ENCODE measurements around the gene CHAF1B. TPM values are rescaled to one million over a fixed set of nuclear protein-coding genes. Genes with fewer than 3 reads are reported as not detected.

CHAF1B gene
- total RNA-seq, 1 experiment from 2014 or later, result 7.7 TPM

DNA sequence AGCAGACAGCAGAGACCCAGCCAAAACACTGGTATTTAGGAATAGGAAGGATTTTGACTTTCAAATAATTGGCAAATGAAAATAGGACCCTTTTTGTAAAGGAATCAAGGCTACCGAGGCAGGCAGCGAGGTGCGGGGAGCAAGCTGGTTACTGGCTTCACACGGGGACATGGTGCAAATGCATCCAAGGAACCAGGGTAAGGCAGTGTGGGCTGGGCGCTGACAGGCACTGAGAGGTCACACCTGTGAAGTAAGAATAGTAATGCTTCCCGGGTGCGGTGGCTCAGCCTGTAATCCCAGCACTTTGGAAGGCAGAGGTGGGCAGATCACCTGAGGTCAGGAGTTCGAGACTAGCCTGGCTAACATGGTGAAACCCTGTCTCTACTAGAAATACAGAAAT is 15.5 kb downstream of the CHAF1B start:
- intact Hi-C loops (cut with micrococcal nuclease), result no loop called here
- Mint-ChIP-seq H3K4me1 (ENCODE audit: insufficient read depth, unreplicated experiment) (no peaks in the 10 kb centered on the region), H3K9me3 (ENCODE audit: unreplicated experiment) (no peaks in the 10 kb centered on the region), H3K27me3 (ENCODE audit: insufficient read depth, unreplicated experiment) (no peaks in the 10 kb centered on the region), H3K36me3 (ENCODE audit: insufficient read depth, unreplicated experiment) (peaks cover 38% of the 10 kb centered on the region), H3K4me3 (ENCODE audit: unreplicated experiment) (no peak overlapping the region), H3K27ac (ENCODE audit: low read depth, unreplicated experiment) (no peak overlapping the region)
- POLR2A ChIA-PET, result no interaction called here
- CTCF ChIA-PET, result no interaction called here
- no TSS peak for BruUV-seq (replicated peaks)
- no peak for TF ChIP-seq CTCF (IDR thresholded peaks at IDR 0.05; ENCODE audit: unreplicated experiment)
- no peak for DNase-seq (ENCODE audit: unreplicated experiment)

DNA sequence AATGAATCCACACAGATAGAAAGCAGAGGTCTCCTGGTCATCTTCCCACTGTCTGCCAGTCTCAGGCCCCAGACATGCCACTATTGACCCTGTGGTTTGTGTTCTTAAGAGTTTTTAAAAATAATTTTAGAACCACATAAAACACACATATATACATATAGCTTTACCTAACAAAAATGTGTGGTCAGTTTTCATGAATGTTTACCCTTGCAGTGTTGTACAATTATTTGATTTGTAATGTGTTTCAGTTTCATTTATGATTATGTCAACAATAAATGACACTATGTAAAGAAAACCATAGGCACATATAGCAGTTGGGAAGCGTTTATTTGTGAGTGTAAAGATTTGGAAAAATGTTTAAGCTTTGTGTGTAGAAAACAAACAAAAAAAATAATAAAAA is 17.1 kb downstream of the CHAF1B start:
- peaks cover 38% of the 10 kb centered on the region for H3K36me3 Mint-ChIP-seq (ENCODE audit: insufficient read depth, unreplicated experiment)
- no peaks in the 10 kb centered on the region for H3K27me3 Mint-ChIP-seq (ENCODE audit: insufficient read depth, unreplicated experiment)
- peaks cover 2% of the 10 kb centered on the region for H3K4me1 Mint-ChIP-seq (ENCODE audit: insufficient read depth, unreplicated experiment)
- DNase-seq (ENCODE audit: unreplicated experiment), result no peak
- H3K4me3 Mint-ChIP-seq (ENCODE audit: unreplicated experiment), result no peak overlapping the region
- CTCF ChIA-PET, result interaction anchor here (0.6 to 1.1 kb wide), 4 partner anchors 9 to 198 kb away, joined by 3 to 6 read pairs (median 3); no protein-coding TSS in a partner anchor
- no peak for TF ChIP-seq CTCF (IDR thresholded peaks at IDR 0.05; ENCODE audit: unreplicated experiment)
- POLR2A ChIA-PET, result interaction anchor here (0.6 kb wide), 1 partner anchor 202 kb away, joined by 4 read pairs; no protein-coding TSS in a partner anchor
- H3K27ac Mint-ChIP-seq (ENCODE audit: low read depth, unreplicated experiment), result no peak overlapping the region
- intact Hi-C loops (cut with micrococcal nuclease), result no loop called here
- no peaks in the 10 kb centered on the region for H3K9me3 Mint-ChIP-seq (ENCODE audit: unreplicated experiment)
- BruUV-seq (replicated peaks), result no TSS peak

DNA sequence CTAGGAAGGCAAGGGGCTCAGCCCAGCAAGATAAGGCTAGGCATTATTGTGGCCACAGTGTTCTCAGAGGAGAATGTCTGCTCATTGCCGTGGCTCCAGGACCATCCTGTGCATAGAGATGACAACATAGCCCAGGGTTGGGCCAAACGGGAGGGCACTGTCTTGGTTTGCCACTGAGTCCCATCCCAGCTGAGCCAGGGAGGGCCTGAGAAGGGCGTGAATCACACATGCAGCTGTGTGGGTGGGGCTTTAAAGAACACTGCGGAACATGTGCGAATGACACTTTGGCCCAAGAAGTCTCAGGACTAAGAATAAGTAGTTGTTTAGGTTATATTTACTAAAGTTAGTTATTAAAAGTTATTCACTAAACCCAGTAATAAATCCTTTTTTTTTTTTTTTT is 18.5 kb downstream of the CHAF1B start:
- H3K36me3 Mint-ChIP-seq (ENCODE audit: insufficient read depth, unreplicated experiment), result peaks cover 42% of the 10 kb centered on the region
- H3K4me1 Mint-ChIP-seq (ENCODE audit: insufficient read depth, unreplicated experiment), result peaks cover 10% of the 10 kb centered on the region
- no TSS peak for BruUV-seq (replicated peaks)
- H3K27me3 Mint-ChIP-seq (ENCODE audit: insufficient read depth, unreplicated experiment), result no peaks in the 10 kb centered on the region
- TF ChIP-seq CTCF (IDR thresholded peaks at IDR 0.05; ENCODE audit: unreplicated experiment), result no peak
- H3K4me3 Mint-ChIP-seq (ENCODE audit: unreplicated experiment), result no peak overlapping the region
- ChIA-PET POLR2A (interaction anchor here (0.5 kb wide), 1 partner anchor 587 kb away, joined by 3 read pairs; no protein-coding TSS in a partner anchor), CTCF (interaction anchor here (0.6 to 1.7 kb wide), 2 partner anchors 19 to 513 kb away, joined by 3 to 5 read pairs; no protein-coding TSS in a partner anchor)
- H3K27ac Mint-ChIP-seq (ENCODE audit: low read depth, unreplicated experiment), result no peak overlapping the region
- DNase-seq (ENCODE audit: unreplicated experiment), result no peak
- intact Hi-C loops (cut with micrococcal nuclease), result no loop called here
- no peaks in the 10 kb centered on the region for H3K9me3 Mint-ChIP-seq (ENCODE audit: unreplicated experiment)

GRCh38 chr21:36408568-36408967 is 23.4 kb downstream of the CHAF1B start:
- peaks cover 10% of the 10 kb centered on the region for H3K4me1 Mint-ChIP-seq (ENCODE audit: insufficient read depth, unreplicated experiment)
- POLR2A ChIA-PET, result no interaction called here
- TF ChIP-seq CTCF (IDR thresholded peaks at IDR 0.05; ENCODE audit: unreplicated experiment), result no peak
- no peak for DNase-seq (ENCODE audit: unreplicated experiment)
- CTCF ChIA-PET, result interaction anchor here (0.9 kb wide), 1 partner anchor 13 kb away, joined by 6 read pairs; no protein-coding TSS in a partner anchor
- peaks cover 14% of the 10 kb centered on the region for H3K36me3 Mint-ChIP-seq (ENCODE audit: insufficient read depth, unreplicated experiment)
- no peaks in the 10 kb centered on the region for H3K9me3 Mint-ChIP-seq (ENCODE audit: unreplicated experiment)
- intact Hi-C loops (cut with micrococcal nuclease), result no loop called here
- no peak overlapping the region for H3K27ac Mint-ChIP-seq (ENCODE audit: low read depth, unreplicated experiment)
- no peaks in the 10 kb centered on the region for H3K27me3 Mint-ChIP-seq (ENCODE audit: insufficient read depth, unreplicated experiment)
- no TSS peak for BruUV-seq (replicated peaks)
- H3K4me3 Mint-ChIP-seq (ENCODE audit: unreplicated experiment), result no peak overlapping the region
